Kidney (tissue), 14 donors: Measurements from ENCODE around the gene ANO7. TPM values are rescaled to one million over a fixed set of nuclear protein-coding genes. Genes with fewer than 3 reads are reported as not detected.
A peak's percentile ranks its signal among the peaks of the same experiment; 100 is the strongest.

Experiments
- DNase-seq, 5 donors: peaks; one replicate each; pipeline ENCODE4 v3.0.0-alpha.2; 2013 to 2020
- FAIRE-seq: peaks from 2 replicates; lab custom pipeline; 2012; peaks lifted over from hg19 to GRCh38; lab: Jason Lieb, UNC
- H3K27ac ChIP-seq, 2 donors: one replicate each; pipeline ENCODE4 v1.7.0; 2013; ENCODE audit warnings: low read depth in 2 of 2, low read length in 2 of 2, inconsistent platforms in 1 of 2
- H3K27me3 ChIP-seq: one replicate; pipeline ENCODE4 v1.7.1; 2013; ENCODE audit warnings: low read length, inconsistent platforms; ENCODE audit not compliant: control insufficient read depth, insufficient read depth
- H3K36me3 ChIP-seq, 3 donors: one replicate each; pipeline versions ENCODE4 v1.7.0 to v1.7.1; 2013; ENCODE audit warnings: low read length in 3 of 3, control low read depth in 1 of 3, inconsistent platforms in 1 of 3; ENCODE audit not compliant: insufficient read depth in 3 of 3, control insufficient read depth in 2 of 3
- H3K4me1 ChIP-seq, 3 donors: one replicate each; pipeline versions ENCODE4 v1.7.0 to v1.7.1; 2013; ENCODE audit warnings: low read length in 3 of 3, inconsistent platforms in 1 of 3, low read depth in 1 of 3; ENCODE audit not compliant: control insufficient read depth in 2 of 3, insufficient read depth in 2 of 3
- H3K4me3 ChIP-seq, 3 donors: one replicate each; pipeline versions ENCODE4 v1.7.0 to v1.8.1; 2013; ENCODE audit warnings: low read length in 3 of 3, control low read depth in 1 of 3, inconsistent platforms in 1 of 3
- H3K9ac ChIP-seq, 3 donors: one replicate each; pipeline versions ENCODE4 v1.7.0 to v1.7.1; 2013; ENCODE audit warnings: low read length in 3 of 3, control low read depth in 1 of 3, inconsistent platforms in 1 of 3
- H3K9me3 ChIP-seq, 3 donors: one replicate each; pipeline versions ENCODE4 v1.7.0 to v1.7.1; 2013; ENCODE audit warnings: low read length in 3 of 3, control low read depth in 1 of 3, inconsistent platforms in 1 of 3; ENCODE audit not compliant: control insufficient read depth in 2 of 3, insufficient read depth in 1 of 3
- intact Hi-C: fragments of 100-400 bp; cut with DNase I; formaldehyde crosslinking; loops from one replicate; pipeline ENCODE4 v1.11.1; 2022
- polyA plus RNA-seq: library from polyadenylated mRNA; stranded (reverse); fragments of 350-450 nt; fragmentation: Illumina TruSeq; extraction: RNeasy Lipid Tissue Mini Kit (QIAGEN cat#74804); gene quantifications from one replicate; pipeline ENCODE4 v1.2.3, GENCODE V29; 2014; ENCODE audit warnings: low read depth, low replicate concordance; ENCODE audit not compliant: insufficient read depth
- total RNA-seq: library from RNA; stranded (reverse); fragmentation: NEBNext Ultra II Directional; extraction: Animal tissue kit (Norgen Biotek cat#: 25700); gene quantifications from one replicate; pipeline ENCODE4 v1.2.1, GENCODE V29; 2021
- TF ChIP-seq, protein P1 (sequence below): IDR thresholded peaks from 3 replicates; pipeline ENCODE4 v1.5.1; 2012; ENCODE audit warnings: mild to moderate bottlenecking, moderate library complexity, borderline replicate concordance; ENCODE audit not compliant: insufficient read depth; ENCODE audit errors: extremely low read depth
- donor health status: control.
- donor health status: control.
- donor health status: control.
- donor health status: control.
- donor health status: control.
- donor health status: DM: yes; HTN: yes; CAD: no.
- donor health status: Normal renal cell carcinoma (clear cell type).

Gene ANO7
- total and polyA plus RNA-seq, 2 donors from 2014 or later, result 1.1 to 1.9 TPM

DNA sequence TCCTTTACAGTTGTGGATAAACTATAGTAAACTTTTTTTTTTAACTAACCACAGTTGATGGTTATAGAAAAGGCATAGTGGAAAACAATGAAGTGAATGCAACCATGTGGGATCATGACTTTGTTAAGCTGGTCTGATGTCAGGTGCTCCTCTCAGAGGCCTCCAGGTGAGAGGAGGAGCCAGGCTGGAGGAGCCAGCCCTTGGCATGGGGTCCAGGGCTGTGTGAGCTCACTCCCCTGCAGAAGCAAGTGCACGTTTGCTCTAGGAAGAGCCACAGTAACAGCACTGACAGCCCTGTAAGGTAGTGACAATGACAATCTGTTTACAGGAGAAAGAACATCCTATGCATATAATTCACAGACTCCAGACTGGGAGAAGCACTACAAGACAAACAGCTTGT, 32.5 kb upstream of the ANO7 start:
- Histone ChIP-seq H3K36me3 (peaks cover 0 to 23% (median 18%) of the 10 kb centered on the region in 3 donors), H3K4me1 (peaks cover 0 to 9% (median 2%) of the 10 kb centered on the region in 3 donors), H3K27me3 (no peaks in the 10 kb centered on the region), H3K9ac (no peak overlapping the region), H3K9me3 (no peaks in the 10 kb centered on the region), H3K27ac (no peak overlapping the region), H3K4me3 (no peak overlapping the region)
- peak in 1 of 5 donors; percentile 11 for DNase-seq
- TF ChIP-seq, protein P1, sequence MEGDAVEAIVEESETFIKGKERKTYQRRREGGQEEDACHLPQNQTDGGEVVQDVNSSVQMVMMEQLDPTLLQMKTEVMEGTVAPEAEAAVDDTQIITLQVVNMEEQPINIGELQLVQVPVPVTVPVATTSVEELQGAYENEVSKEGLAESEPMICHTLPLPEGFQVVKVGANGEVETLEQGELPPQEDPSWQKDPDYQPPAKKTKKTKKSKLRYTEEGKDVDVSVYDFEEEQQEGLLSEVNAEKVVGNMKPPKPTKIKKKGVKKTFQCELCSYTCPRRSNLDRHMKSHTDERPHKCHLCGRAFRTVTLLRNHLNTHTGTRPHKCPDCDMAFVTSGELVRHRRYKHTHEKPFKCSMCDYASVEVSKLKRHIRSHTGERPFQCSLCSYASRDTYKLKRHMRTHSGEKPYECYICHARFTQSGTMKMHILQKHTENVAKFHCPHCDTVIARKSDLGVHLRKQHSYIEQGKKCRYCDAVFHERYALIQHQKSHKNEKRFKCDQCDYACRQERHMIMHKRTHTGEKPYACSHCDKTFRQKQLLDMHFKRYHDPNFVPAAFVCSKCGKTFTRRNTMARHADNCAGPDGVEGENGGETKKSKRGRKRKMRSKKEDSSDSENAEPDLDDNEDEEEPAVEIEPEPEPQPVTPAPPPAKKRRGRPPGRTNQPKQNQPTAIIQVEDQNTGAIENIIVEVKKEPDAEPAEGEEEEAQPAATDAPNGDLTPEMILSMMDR, result no peak
- intact Hi-C loops, result no loop called here
- FAIRE-seq, result no peak

DNA sequence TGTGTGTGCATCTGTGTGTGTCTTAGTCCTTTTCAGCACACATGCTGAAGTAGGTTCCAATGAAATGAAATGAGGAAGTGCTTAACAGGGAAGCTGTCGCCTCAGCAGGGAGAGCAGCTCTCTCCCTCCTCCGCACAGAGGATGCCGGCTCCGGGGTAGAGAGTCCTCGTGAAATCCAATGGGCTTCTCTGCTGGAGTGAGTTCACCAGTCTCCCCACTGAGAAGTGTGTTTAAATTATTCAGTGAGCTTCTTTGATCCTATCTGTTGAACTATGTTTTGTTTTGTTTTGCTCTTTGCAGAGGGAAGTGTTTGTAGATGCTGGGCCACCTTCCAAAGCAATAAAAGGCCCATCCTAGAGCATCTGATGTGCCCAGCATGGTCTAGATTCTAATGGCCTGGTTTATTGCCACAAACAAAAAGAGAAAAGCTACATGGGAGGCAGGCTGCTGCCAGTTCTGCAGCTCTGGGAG, 31.5 kb upstream of the ANO7 start:
- Histone ChIP-seq H3K27ac (no peak overlapping the region), H3K36me3 (peaks cover 0 to 23% (median 18%) of the 10 kb centered on the region in 3 donors), H3K9me3 (no peaks in the 10 kb centered on the region), H3K27me3 (no peaks in the 10 kb centered on the region), H3K4me1 (peaks cover 0 to 2% (median 0%) of the 10 kb centered on the region in 3 donors), H3K4me3 (no peak overlapping the region), H3K9ac (no peak overlapping the region)
- intact Hi-C loops, result no loop called here
- DNase-seq, result peak in 1 of 5 donors; percentile 9
- FAIRE-seq, result no peak
- TF ChIP-seq, protein P1, result no peak

DNA sequence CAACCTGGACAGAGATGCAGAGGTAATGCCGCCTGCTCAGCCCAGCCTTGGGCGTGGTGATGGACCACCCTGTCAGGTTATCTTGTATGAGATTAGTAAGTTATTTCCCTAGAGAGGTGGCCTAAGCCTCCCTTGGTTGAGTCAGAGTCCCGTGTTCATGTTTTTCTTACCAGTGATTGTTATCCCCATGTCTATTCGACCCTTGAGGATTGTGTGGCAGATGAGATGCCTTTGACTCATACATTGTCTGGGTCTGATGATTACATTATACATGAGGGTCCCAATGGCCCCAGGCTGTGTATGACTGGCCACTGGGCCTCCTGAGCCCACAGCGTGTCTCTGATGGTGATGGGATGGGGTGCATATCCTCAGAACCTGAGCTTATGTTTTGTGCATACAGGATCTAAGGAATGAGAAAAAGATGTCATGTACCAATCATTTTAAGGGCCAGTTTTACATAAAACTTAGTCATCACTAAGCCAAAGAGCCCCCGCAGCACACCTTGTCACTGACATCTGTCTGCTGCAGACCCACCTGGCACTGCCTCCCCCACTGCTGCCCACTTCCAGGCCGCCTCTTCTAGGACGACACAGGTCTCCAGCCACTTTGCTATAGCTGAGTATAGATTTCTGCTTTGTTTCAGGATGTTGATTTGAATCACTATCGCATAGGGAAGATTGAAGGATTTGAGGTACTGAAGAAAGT, 30.5 kb upstream of the ANO7 start:
- TF ChIP-seq, protein P1, result no peak
- peaks cover 0 to 4% (median 0%) of the 10 kb centered on the region in 3 donors for H3K4me1 ChIP-seq
- intact Hi-C loops, result no loop called here
- no peaks in the 10 kb centered on the region for H3K27me3 ChIP-seq
- no peak overlapping the region for H3K4me3 ChIP-seq
- no peak for FAIRE-seq
- H3K9ac ChIP-seq, result no peak overlapping the region
- H3K36me3 ChIP-seq, result peaks cover 0 to 23% (median 20%) of the 10 kb centered on the region in 3 donors
- DNase-seq, result no peak
- H3K9me3 ChIP-seq, result no peaks in the 10 kb centered on the region
- no peak overlapping the region for H3K27ac ChIP-seq

DNA sequence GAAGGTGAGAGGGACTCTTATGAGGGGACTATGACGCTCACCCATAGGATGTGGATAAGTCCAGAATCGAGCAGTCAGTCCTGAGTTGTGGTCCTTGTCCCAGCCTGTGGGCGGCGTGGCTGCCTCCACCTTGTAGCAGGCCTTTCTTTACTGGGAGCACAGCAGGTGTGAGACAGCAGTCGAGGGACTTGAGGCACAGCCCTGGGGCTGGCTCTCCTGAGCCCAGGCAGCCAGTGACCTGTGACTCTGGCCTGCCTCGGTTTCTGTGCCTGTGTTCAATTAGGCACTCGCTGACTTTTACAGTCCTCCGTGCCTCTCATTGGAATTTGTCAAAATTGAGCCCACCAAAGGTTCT, 30.0 kb upstream of the ANO7 start:
- intact Hi-C loops, result no loop called here
- Histone ChIP-seq H3K4me1 (peaks cover 0 to 4% (median 0%) of the 10 kb centered on the region in 3 donors), H3K36me3 (peaks cover 0 to 23% (median 23%) of the 10 kb centered on the region in 3 donors), H3K9ac (no peak overlapping the region), H3K27ac (no peak overlapping the region), H3K4me3 (no peak overlapping the region), H3K9me3 (no peaks in the 10 kb centered on the region), H3K27me3 (no peaks in the 10 kb centered on the region)
- TF ChIP-seq, protein P1, result no peak
- DNase-seq (no peak), FAIRE-seq (no peak)
